OCI-LY3 (cell line): ENCODE results near the gene TMEM72.

Source experiments
- H2AFZ ChIP-seq: fragments of 200-600, 300-600 bp; shearing (Covaris generic); 2 replicates; pipeline ENCODE4 v1.6.0; 2014; ENCODE audit warnings: antibody characterized with exemption, low read depth, low read length
- H3K27ac ChIP-seq: fragments of 200-600, 300-600 bp; sonication (generic); 2 replicates; pipeline ENCODE4 v1.5.1; 2014; ENCODE audit warnings: mild to moderate bottlenecking, low read length, moderate library complexity, mixed read lengths
- H3K27me3 ChIP-seq: fragments of 200-600, 300-600 bp; sonication (generic); 2 replicates; pipeline ENCODE4 v1.6.1; 2014; ENCODE audit warnings: low read depth, low read length, mixed read lengths
- H3K36me3 ChIP-seq: fragments of 200-600, 300-600 bp; sonication (generic); replicated peaks from 2 replicates; pipeline ENCODE3; 2014; ENCODE audit warnings: low read depth, low read length, mixed read lengths
- H3K4me1 ChIP-seq: fragments of 300-600, 200-600 bp; sonication (generic); 2 replicates; pipeline ENCODE4 v1.6.1; 2014; ENCODE audit warnings: low read length, mixed read lengths
- H3K4me2 ChIP-seq: fragments of 200-600, 300-600 bp; sonication (generic); 2 replicates; pipeline ENCODE4 v1.6.1; 2014; ENCODE audit warnings: low read length, mixed read lengths
- H3K4me3 ChIP-seq: fragments of 300-600, 200-600 bp; sonication (generic); 2 replicates; pipeline ENCODE4 v1.5.1; 2014; ENCODE audit warnings: antibody characterized with exemption, mild to moderate bottlenecking, low read length, moderate library complexity
- H3K79me2 ChIP-seq: fragments of 300-600, 200-600 bp; shearing (Covaris generic); 2 replicates; pipeline ENCODE4 v1.6.1; 2014; ENCODE audit warnings: mild to moderate bottlenecking, low read length, mixed read lengths
- H3K9ac ChIP-seq: fragments of 300-600, 200-600 bp; shearing (Covaris generic); 2 replicates; pipeline ENCODE4 v1.6.0; 2014; ENCODE audit warnings: mild to moderate bottlenecking, low read length, moderate library complexity
- H3K9me3 ChIP-seq: fragments of 200-600, 300-600 bp; shearing (Covaris generic); 2 replicates; pipeline ENCODE4 v1.6.1; 2014; ENCODE audit warnings: low read length, mixed read lengths; ENCODE audit not compliant: insufficient read depth
- H4K20me1 ChIP-seq: fragments of 200-600, 300-600 bp; sonication (generic); 2 replicates; pipeline ENCODE4 v1.6.1; 2016; ENCODE audit warnings: low read length, mixed read lengths; ENCODE audit not compliant: insufficient read depth
- CTCF ChIP-seq: fragments of 200-600, 300-600 bp; sonication (generic); IDR thresholded peaks from 2 replicates; pipeline ENCODE4 v1.5.1; 2014; ENCODE audit warnings: antibody characterized with exemption, low read length, low read depth
- EZH2phosphoT487 ChIP-seq: fragments of 200-600 bp; shearing (Covaris generic); IDR thresholded peaks from 2 replicates; pipeline ENCODE4 v1.6.1; 2018; ENCODE audit warnings: antibody characterized with exemption, mixed run types, low read depth

The TMEM72 gene

GRCh38 chr10:44956717-44957706 is 45.9 kb downstream of the TMEM72 start:
- H3K27ac ChIP-seq, result no peak overlapping the region
- TF ChIP-seq CTCF (no peak), EZH2phosphoT487 (no peak)
- peaks cover 8% of the 10 kb centered on the region for H3K79me2 ChIP-seq
- peaks cover 5% of the 10 kb centered on the region for H3K36me3 ChIP-seq
- no peaks in the 10 kb centered on the region for H3K9me3 ChIP-seq
- no peaks in the 10 kb centered on the region for H4K20me1 ChIP-seq
- no peaks in the 10 kb centered on the region for H3K27me3 ChIP-seq
- no peak overlapping the region for H3K4me3 ChIP-seq
- no peak overlapping the region for H2AFZ ChIP-seq
- H3K4me1 ChIP-seq, result peaks cover 24% of the 10 kb centered on the region
- no peak overlapping the region for H3K4me2 ChIP-seq
- H3K9ac ChIP-seq, result no peak overlapping the region

GRCh38 chr10:44958196-44958897 is 47.2 kb downstream of the TMEM72 start:
- H4K20me1 ChIP-seq, result no peaks in the 10 kb centered on the region
- H3K27ac ChIP-seq, result peak overlapping the region; percentile 53; the same call in 1 of the 2 replicates

DNA sequence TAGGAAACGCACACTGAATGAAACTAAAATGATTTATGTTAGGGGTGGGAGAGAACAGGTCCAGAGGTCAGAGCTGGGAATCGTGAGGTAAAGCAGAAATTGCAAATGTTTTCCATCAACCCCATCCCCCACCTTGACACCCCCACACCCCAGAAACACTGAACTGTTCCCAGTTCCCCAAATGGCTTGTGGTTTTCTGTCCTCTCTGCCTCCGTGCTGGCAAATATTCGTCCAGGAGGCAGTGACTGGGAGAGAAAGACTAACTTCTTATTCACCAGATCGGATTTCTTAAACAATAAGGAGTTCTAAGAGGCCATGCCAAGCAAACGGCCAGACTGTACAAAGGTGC is 47.7 kb downstream of the TMEM72 start:
- H3K27me3 ChIP-seq, result no peaks in the 10 kb centered on the region
- peak overlapping the region; percentile 53 for H3K27ac ChIP-seq
- H3K9me3 ChIP-seq, result no peaks in the 10 kb centered on the region
- peak overlapping the region; percentile 53; the same call in 1 of the 2 replicates for H2AFZ ChIP-seq
- H3K9ac ChIP-seq, result peak overlapping the region; percentile 85
- H3K36me3 ChIP-seq, result peaks cover 5% of the 10 kb centered on the region
- peaks cover 38% of the 10 kb centered on the region for H3K4me1 ChIP-seq
- peaks cover 8% of the 10 kb centered on the region for H3K79me2 ChIP-seq
- peak overlapping the region; percentile 88 for H3K4me2 ChIP-seq
- no peak for TF ChIP-seq CTCF
- H3K4me3 ChIP-seq, result peak overlapping the region; percentile 100
- H4K20me1 ChIP-seq, result no peaks in the 10 kb centered on the region

More at GRCh38 chr10:44958196-44958897, 47.2 kb downstream of the TMEM72 start:
- H3K9me3 ChIP-seq, result no peaks in the 10 kb centered on the region
- H3K27me3 ChIP-seq, result no peaks in the 10 kb centered on the region
- H3K4me2 ChIP-seq, result peak overlapping the region; percentile 88
- TF ChIP-seq CTCF (no peak), EZH2phosphoT487 (no peak)
- peaks cover 33% of the 10 kb centered on the region for H3K4me1 ChIP-seq
- no peak overlapping the region for H2AFZ ChIP-seq
- H3K36me3 ChIP-seq, result peaks cover 5% of the 10 kb centered on the region
- H3K9ac ChIP-seq, result peak overlapping the region; percentile 85
- H3K4me3 ChIP-seq, result peak overlapping the region; percentile 100
- H3K79me2 ChIP-seq, result peaks cover 8% of the 10 kb centered on the region
